ENCODE measurements around the gene SPRR1A.
"Not testable (repeated sequence)": the region's sequence is repeated elsewhere in the genome, so short reads cannot be mapped to it uniquely, and the experiment has no call there.

SPRR1A gene

DNA sequence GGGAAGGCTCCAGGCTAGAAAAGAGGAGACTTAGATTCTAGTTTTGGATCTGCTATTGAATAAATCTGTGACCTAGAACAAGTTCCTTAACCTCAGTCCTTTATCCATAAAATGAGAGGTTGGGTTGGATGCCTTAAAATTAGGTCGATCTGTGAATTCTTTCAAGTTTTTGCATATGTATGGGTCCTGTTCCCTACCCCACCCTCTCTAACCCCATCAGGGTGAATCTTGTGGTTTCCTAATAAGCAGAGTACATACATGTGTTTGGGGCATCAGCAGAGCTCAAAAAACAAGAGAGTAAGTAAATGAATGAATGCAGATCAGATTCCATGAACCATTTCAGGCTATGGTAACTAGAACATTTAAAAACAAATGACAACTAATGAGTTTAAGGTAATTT lies 7.2 kb upstream of the SPRR1A start:
- DNase-seq = no peak

- no peak for DNase-seq
These were observed 6.3 kb upstream of the SPRR1A start for GRCh38 chr1:152977614-152978013.

GRCh38 chr1:152980676-152981075 lies 3.2 kb upstream of the SPRR1A start:
- no peak for DNase-seq

GRCh38 chr1:152981146-152981871 lies 2.6 kb upstream of the SPRR1A start:
- no peak for DNase-seq

GRCh38 chr1:152982076-152982475 lies 1.8 kb upstream of the SPRR1A start:
- DNase-seq = no peak

DNA sequence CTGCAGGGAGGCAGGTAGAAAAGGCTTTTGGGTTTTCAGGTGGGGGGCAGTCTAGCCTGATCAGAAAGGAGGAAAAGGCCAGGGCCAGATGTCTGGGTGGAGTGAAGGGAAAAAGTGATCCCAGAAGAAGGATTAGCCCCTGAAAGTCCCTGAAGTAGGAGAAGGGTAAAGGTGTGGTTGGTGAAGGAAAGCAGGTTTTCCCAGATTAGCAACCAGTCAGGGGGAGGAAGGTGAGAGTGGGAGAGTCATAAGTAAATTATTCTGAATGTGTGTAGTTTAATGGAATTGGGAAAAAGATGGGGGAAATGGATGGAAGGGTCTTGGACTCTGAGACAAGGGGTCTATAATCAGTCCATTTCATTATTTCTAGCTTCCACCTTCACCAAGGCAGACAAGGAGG lies 647 bp upstream of the SPRR1A start:
- no peak for DNase-seq

GRCh38 chr1:152986578-152986977 lies 2.7 kb downstream of the SPRR1A start:
- DNase-seq = no peak

DNA sequence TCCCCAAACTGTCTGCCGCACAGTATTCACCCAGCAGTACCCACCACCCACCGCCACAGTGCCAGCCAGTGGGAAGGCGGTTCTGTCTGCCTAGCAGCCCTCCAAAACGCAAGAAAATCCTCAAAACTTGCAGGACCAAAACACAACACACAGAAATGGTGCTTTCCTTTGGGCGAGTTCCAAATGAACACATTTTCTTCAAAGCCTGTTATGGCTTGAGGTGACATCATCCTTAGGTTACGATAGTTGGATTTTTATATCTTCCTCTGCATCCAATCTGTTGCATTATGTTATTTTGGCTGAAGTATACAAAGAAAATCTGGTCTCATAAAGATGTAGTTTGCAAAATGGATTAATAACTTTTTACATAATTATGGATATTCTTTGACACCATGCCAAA lies 9.3 kb downstream of the SPRR1A start:
- no peak for DNase-seq

DNA sequence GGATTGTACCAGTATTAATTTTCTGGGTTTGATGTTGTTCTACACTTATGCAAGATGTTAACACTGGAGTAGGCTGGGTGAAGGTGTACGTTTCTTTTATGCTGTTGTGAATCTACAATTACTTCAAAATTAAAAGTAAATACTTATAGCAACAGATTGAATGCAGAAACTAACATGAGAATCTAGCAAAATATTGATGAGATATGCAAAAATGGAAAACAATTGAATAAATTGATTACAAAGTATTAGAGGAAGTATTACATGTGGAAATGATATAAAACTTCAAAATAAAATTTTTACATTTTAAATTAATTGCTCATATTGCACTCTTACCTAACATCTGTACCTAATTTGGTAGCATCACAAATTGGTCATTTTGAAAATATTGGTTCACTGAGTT lies 12.0 kb downstream of the SPRR1A start:
- no peak for DNase-seq

- no peak for DNase-seq
These were observed 12.9 kb downstream of the SPRR1A start for GRCh38 chr1:152996633-152997400.

- DNase-seq = no peak
These were observed 14.0 kb downstream of the SPRR1A start for GRCh38 chr1:152997901-152998300.

- DNase-seq = no peak
These were observed 14.6 kb downstream of the SPRR1A start for GRCh38 chr1:152998476-152998875.

GRCh38 chr1:152999818-153000217 lies 15.9 kb downstream of the SPRR1A start:
- no peak for DNase-seq

DNA sequence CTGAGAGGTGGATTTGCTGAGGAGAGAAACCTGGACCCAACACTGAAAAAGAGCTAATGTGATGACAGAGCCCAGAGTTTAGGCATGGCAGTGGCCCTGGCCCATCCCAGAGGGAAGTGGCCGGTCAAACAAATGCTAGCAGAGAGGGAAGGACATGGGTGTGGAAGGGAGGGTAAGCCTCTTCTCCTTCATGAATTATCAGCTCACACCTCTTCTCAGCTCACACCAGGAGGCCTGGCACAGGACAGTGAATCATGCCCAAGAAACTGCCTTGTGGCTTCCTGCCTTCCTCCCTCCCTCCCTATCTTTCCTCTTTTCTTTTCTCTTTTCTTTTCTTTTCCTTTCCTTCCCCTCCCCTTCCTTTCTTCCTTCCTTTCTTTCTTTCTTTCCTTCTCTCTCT lies 16.4 kb downstream of the SPRR1A start:
- DNase-seq = no peak

DNA sequence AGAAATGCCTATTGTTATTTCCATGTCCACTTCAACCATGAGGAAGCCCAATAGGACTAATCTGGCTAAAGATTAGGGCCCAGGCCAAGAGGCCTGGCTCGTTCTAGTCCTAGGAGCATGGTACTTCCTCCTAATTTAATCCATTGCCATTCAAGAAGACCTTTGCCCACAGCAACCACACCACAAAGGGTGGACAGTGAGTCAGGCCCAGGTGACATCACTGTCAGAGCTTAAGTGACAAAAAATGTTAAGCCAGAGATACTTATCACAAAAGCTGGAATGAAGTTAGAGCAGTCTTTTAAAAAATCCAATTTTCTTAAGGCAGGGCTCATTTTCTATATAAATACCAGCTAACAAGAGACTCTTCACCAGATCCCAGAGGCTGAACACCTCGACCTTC lies 17.5 kb downstream of the SPRR1A start, which contains the start of gene SPRR3:
TSS of gene SPRR3 (plus strand) at position 368 of the 400 bp plus-strand sequence. CDS start 1,272 bp downstream, outside the sequence.
- no peak for DNase-seq

DNA sequence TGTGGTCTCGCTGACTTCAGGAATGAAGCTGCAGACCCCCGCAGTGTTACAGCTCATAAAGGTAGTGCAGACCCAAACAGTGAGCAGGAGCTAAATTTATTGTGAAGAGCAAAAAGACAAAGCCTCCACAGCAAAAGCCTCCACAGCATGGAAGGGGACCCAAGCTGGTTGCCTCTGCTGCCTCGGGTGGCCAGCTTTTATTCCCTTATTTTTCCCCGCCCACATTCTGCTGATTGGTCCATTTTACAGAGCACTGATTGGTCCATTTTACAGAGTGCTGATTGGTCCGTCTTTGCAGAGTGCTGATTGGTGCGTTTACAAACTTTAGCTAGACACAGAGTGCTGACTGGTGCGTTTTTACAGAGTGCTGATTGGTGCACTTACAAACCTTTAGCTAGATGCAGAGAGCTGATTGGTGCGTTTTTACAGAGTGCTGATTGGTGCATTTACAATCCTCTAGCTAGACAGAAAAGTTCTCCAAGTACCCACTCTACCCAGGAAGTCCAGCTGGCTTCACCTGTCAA lies 27.4 kb downstream of the SPRR1A start:
- DNase-seq = not testable (repeated sequence)

DNA sequence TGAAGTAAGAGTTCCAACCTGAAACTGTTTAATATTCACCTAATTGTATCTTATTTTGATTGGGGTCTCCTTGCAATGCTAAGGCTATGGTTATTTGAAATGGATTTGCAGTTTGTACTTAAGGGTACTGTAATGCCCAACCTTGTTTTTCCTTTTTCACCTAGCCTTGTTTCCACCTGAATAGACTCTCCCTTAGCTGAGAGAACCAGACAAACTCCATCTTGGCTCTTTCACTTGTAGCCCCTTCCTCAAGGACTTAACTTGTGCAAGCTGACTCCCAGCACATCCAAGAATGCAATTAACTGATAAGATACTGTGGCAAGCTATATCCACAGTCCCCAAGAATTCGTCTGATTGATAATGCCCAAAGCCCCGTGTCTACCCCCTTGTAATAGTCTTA lies 37.9 kb downstream of the SPRR1A start:
- not testable (repeated sequence) for DNase-seq

- not testable (repeated sequence) for DNase-seq
These were observed 38.5 kb downstream of the SPRR1A start for GRCh38 chr1:153022340-153022739.

GRCh38 chr1:153023109-153023508 lies 39.2 kb downstream of the SPRR1A start:
- no peak for DNase-seq

DNA sequence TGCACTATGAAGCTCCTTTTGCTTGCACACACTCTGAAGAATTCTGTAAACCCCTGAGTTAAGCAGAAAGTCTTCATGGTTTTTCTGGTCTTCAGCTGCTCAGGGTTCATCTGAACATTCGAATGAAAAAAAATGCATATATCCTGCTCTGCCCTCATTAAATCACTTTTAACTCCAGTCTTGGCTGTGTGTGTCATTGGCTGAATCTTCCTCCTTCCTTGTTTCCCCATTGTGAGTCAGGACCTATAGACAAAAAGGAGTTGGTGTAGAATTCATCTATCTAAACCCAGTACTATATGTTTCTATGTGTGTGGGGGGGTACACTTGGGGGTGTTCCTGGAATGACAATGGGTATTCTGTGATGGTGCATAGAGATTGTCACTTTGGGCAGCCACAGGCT lies 40.5 kb downstream of the SPRR1A start:
- no peak for DNase-seq

GRCh38 chr1:153025797-153026196 lies 41.9 kb downstream of the SPRR1A start:
- no peak for DNase-seq

DNA sequence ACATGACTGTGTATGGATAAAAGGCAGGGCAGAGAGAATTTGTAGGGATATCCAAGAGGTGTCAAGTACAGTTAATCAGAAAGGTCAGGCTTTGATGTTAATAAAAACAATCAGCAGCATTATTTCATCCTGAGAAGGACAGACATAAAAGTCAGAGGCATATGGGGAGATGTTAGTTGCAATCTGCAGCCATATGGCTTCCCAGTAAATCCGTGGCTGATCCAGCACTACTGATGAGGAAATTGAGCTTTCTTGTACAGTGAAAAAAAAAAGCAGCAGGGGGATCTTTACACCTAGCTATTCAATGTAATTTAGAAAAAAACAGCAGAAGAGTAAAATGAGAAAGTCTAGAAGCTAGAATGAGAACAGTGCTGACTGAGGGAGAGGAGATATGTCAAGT lies 44.9 kb downstream of the SPRR1A start:
- DNase-seq = no peak

DNA sequence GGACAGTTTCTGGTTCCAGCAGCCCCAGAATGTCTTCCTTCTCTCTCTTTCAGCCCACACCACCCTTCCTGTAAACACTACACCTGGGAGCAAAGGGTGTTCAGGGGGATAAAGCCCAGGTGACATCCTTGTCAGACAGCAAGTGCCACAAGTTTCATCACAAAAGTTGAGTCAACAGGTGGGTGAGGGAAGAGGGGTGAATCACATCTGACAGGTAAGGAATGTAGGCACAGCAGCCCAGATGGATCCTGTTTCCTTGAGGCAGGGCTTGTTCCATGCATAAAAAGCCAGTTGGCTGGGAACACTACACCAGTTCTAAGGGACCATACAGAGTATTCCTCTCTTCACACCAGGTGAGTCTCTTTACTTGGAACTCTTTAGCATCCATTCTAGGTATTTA lies 47.0 kb downstream of the SPRR1A start, which contains the start of gene SPRR1B:
TSS of gene SPRR1B (plus strand) at position 309 of the 400 bp plus-strand sequence. CDS start 1,143 bp downstream, outside the sequence.
- DNase-seq = no peak

DNA sequence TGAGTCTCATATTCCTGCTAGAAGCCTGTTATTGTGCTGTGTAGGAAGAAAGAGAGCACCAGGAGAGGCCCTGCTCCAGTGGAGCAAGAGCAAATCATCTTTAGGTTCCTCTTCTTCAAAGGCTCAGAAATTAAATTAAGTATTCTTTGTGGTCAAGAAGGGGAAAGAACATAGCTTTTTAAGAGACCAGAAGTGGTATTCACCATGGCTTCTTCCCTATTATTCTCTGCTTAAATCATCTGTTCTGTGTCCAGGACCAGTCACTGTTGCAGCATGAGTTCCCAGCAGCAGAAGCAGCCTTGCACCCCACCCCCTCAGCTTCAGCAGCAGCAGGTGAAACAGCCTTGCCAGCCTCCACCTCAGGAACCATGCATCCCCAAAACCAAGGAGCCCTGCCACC lies 48.2 kb downstream of the SPRR1A start:
- no peak for DNase-seq
